Measurements from ENCODE around the gene PCDHGB6.
"Not testable (repeated sequence)": the region's sequence is repeated elsewhere in the genome, so short reads cannot be mapped to it uniquely, and the experiment has no call there.

The PCDHGB6 gene

GRCh38 chr5:141419074-141419880 lies 11.5 kb downstream of the PCDHGB6 start:
- no peak for DNase-seq

GRCh38 chr5:141420855-141421488 lies 13.2 kb downstream of the PCDHGB6 start, which contains the start of gene PCDHGA11:
PCDHGA11 (plus strand) TSS chr5:141421051; CDS start chr5:141421228, 177 bp downstream.
- DNase-seq, result no peak

GRCh38 chr5:141421489-141421855 lies 13.7 kb downstream of the PCDHGB6 start:
- DNase-seq, result no peak

GRCh38 chr5:141422742-141423291 lies 15.0 kb downstream of the PCDHGB6 start:
- no peak for DNase-seq

- DNase-seq, result no peak
Measured at GRCh38 chr5:141427783-141428426, 20.1 kb downstream of the PCDHGB6 start.

- DNase-seq, result peak; percentile 43
Measured at GRCh38 chr5:141430332-141431113, 22.7 kb downstream of the PCDHGB6 start, which contains the start of gene PCDHGA12. PCDHGA12 (plus strand) TSS chr5:141430507; CDS start chr5:141430760, 253 bp downstream.

GRCh38 chr5:141431286-141431685 lies 23.5 kb downstream of the PCDHGB6 start:
- no peak for DNase-seq

GRCh38 chr5:141432308-141432707 lies 24.5 kb downstream of the PCDHGB6 start:
- DNase-seq, result not testable (repeated sequence)

GRCh38 chr5:141432726-141433125 lies 24.9 kb downstream of the PCDHGB6 start:
- not testable (repeated sequence) for DNase-seq

- no peak for DNase-seq
Measured at GRCh38 chr5:141434006-141434405, 26.2 kb downstream of the PCDHGB6 start.

GRCh38 chr5:141437221-141437620 lies 29.4 kb downstream of the PCDHGB6 start:
- DNase-seq, result no peak

- DNase-seq, result no peak
Measured at GRCh38 chr5:141439411-141440141, 31.8 kb downstream of the PCDHGB6 start.

- no peak for DNase-seq
Measured at GRCh38 chr5:141440341-141440740, 32.5 kb downstream of the PCDHGB6 start.

- DNase-seq, result no peak
Measured at GRCh38 chr5:141441571-141442170, 33.9 kb downstream of the PCDHGB6 start.
